Skeletal muscle tissue (tissue), 4 donors: Measurements from ENCODE around the gene PMEPA1. TPM values are rescaled to one million over a fixed set of nuclear protein-coding genes. Genes with fewer than 3 reads are reported as not detected.

ENCODE experiments used
- H3K27ac ChIP-seq: one replicate; pipeline ENCODE4 v1.7.0; 2013; ENCODE audit warnings: mild to moderate bottlenecking, low read depth, low read length, inconsistent platforms
- H3K27me3 ChIP-seq, 3 donors: one replicate each; pipeline ENCODE4 v1.7.0; 2013; ENCODE audit warnings: low read length in 3 of 3; ENCODE audit not compliant: control insufficient read depth in 3 of 3, insufficient read depth in 3 of 3
- H3K36me3 ChIP-seq, 3 donors: one replicate each; pipeline ENCODE4 v1.7.0; 2013; ENCODE audit warnings: low read length in 3 of 3; ENCODE audit not compliant: control insufficient read depth in 3 of 3, insufficient read depth in 3 of 3
- H3K4me1 ChIP-seq, 3 donors: one replicate each; pipeline ENCODE4 v1.7.0; 2013; ENCODE audit warnings: low read length in 3 of 3, mild to moderate bottlenecking in 3 of 3; ENCODE audit not compliant: control insufficient read depth in 3 of 3, insufficient read depth in 3 of 3
- H3K4me3 ChIP-seq, 3 donors: one replicate each; pipeline ENCODE4 v1.7.0; 2013; ENCODE audit warnings: low read length in 3 of 3
- H3K9ac ChIP-seq, 3 donors: one replicate each; pipeline ENCODE4 v1.7.0; 2013; ENCODE audit warnings: low read length in 3 of 3, mild to moderate bottlenecking in 3 of 3, moderate library complexity in 2 of 3, low read depth in 1 of 3
- H3K9me3 ChIP-seq, 3 donors: one replicate each; pipeline ENCODE4 v1.7.0; 2013; ENCODE audit warnings: low read length in 3 of 3; ENCODE audit not compliant: control insufficient read depth in 3 of 3
- total RNA-seq: library from RNA; depleted of rRNA; stranded (reverse); fragments of >200 nt; gene quantifications from one replicate; pipeline ENCODE4 v1.2.3, GENCODE V29; 2014
- donor health status: Osteomylitis.

PMEPA1 gene
- total RNA-seq, 1 donor from 2014 or later: 5.2 TPM

- Histone ChIP-seq H3K27ac (no peak overlapping the region), H3K4me1 (no peaks in the 10 kb centered on the region), H3K36me3 (no peaks in the 10 kb centered on the region), H3K4me3 (no peak overlapping the region), H3K27me3 (peaks cover 0 to 28% (median 23%) of the 10 kb centered on the region in 3 donors), H3K9me3 (no peaks in the 10 kb centered on the region), H3K9ac (no peak overlapping the region)
Measured at GRCh38 chr20:57608516-57608915, 101.3 kb downstream of the PMEPA1 start.

GRCh38 chr20:57605878-57606277 lies 103.9 kb downstream of the PMEPA1 start:
- H3K36me3 ChIP-seq: no peaks in the 10 kb centered on the region
- no peaks in the 10 kb centered on the region for H3K4me1 ChIP-seq
- H3K4me3 ChIP-seq: no peak overlapping the region
- H3K27me3 ChIP-seq: peaks cover 0 to 24% (median 22%) of the 10 kb centered on the region in 3 donors
- H3K27ac ChIP-seq: no peak overlapping the region
- H3K9ac ChIP-seq: no peak overlapping the region
- no peaks in the 10 kb centered on the region for H3K9me3 ChIP-seq

DNA sequence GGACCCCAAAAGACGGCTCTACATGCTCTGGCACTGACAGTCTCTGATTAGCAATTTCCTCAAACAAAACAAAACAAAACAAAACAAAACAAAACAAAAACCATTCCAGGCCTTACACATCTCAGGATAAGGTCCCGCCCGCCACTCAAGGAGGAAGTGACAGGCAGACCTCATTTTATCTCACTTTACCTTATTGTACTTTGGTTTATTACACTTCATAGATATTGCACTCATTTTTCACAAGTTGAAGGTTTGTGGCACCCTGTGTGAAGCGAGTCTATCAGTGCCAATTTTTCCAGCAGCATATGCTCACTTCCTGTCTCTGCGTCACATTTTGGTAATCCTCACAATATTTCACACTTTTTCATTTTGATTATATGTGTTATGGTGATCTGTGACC lies 104.8 kb downstream of the PMEPA1 start:
- Histone ChIP-seq H3K27ac (no peak overlapping the region), H3K9ac (no peak overlapping the region), H3K4me1 (no peaks in the 10 kb centered on the region), H3K4me3 (no peak overlapping the region), H3K27me3 (peaks cover 0 to 21% (median 17%) of the 10 kb centered on the region in 3 donors), H3K9me3 (no peaks in the 10 kb centered on the region), H3K36me3 (no peaks in the 10 kb centered on the region)

- Histone ChIP-seq H3K9me3 (no peaks in the 10 kb centered on the region), H3K4me1 (no peaks in the 10 kb centered on the region), H3K27ac (no peak overlapping the region), H3K36me3 (no peaks in the 10 kb centered on the region), H3K9ac (no peak overlapping the region), H3K4me3 (no peak overlapping the region), H3K27me3 (peaks cover 0 to 3% (median 0%) of the 10 kb centered on the region in 3 donors)
Measured at GRCh38 chr20:57603120-57603519, 106.7 kb downstream of the PMEPA1 start.

DNA sequence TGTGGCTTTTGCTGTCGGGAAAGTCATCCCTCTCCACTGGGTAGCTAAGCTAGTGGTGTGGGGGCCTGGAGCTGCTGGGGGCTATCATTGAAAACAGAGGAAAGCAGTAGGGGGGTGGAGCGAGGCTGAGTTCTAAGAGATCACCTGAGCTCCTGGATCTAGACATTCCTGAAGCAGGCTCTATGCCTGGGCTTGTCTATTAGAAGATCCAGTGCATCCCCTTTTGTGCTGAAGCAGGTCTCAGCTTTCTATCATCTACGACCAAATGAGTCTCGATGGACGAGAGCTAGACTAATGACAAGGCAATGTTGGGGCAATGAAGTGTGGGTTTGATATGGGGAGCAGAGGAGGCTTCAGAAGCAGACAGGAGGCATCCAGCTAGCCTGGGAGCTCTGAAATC lies 108.1 kb downstream of the PMEPA1 start:
- H3K36me3 ChIP-seq: no peaks in the 10 kb centered on the region
- no peaks in the 10 kb centered on the region for H3K9me3 ChIP-seq
- peaks cover 0 to 4% (median 3%) of the 10 kb centered on the region in 3 donors for H3K27me3 ChIP-seq
- no peak overlapping the region for H3K9ac ChIP-seq
- no peak overlapping the region for H3K27ac ChIP-seq
- H3K4me1 ChIP-seq: peaks cover 0 to 3% (median 0%) of the 10 kb centered on the region in 3 donors
- no peak overlapping the region for H3K4me3 ChIP-seq

DNA sequence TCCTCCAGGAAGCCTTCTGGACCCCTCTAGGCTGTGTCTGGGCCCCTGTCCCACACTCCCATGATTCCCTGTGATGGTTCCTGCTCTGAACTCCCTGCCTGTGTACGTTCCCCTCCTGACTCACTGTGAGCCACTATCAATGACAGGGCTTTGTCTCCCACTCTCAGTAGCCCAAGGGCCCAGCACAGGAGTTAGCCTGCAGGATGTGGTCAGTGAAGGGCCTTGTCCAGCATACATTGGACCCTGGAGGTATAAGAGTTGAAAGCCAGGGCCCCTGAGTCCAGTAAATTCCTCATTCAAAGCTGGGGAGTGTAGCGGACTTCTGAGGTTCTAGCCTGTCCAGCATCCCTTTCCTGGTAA lies 108.6 kb downstream of the PMEPA1 start:
- H3K27me3 ChIP-seq: peaks cover 0 to 4% (median 3%) of the 10 kb centered on the region in 3 donors
- H3K36me3 ChIP-seq: no peaks in the 10 kb centered on the region
- no peak overlapping the region for H3K9ac ChIP-seq
- no peak overlapping the region for H3K27ac ChIP-seq
- peaks cover 0 to 3% (median 0%) of the 10 kb centered on the region in 3 donors for H3K4me1 ChIP-seq
- H3K4me3 ChIP-seq: no peak overlapping the region
- H3K9me3 ChIP-seq: no peaks in the 10 kb centered on the region

GRCh38 chr20:57600320-57601210 lies 109.2 kb downstream of the PMEPA1 start:
- Histone ChIP-seq H3K9me3 (no peaks in the 10 kb centered on the region), H3K4me3 (no peak overlapping the region), H3K27ac (no peak overlapping the region), H3K9ac (no peak overlapping the region), H3K36me3 (no peaks in the 10 kb centered on the region), H3K27me3 (peaks cover 0 to 4% (median 3%) of the 10 kb centered on the region in 3 donors), H3K4me1 (peaks cover 0 to 3% (median 0%) of the 10 kb centered on the region in 3 donors)

DNA sequence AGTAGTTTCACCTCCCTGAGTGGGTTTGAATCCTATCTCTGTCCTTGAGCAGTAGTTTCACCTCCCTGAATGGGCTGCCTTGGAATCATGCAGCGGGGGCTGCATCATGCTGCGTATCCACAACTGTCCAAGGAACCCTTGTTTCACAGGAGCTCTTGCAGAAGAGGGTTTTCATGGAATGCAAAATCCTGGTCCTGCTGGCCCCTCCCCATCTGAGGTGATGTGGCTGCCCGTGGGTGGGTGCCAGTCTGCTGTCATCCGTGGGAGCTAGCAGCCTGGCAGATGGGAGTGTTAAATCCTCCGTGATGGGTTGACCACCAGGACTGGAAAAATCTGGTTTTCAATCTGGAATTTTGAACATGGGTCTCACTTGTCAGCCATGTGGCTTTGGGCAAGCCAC lies 111.3 kb downstream of the PMEPA1 start:
- H3K4me1 ChIP-seq: peaks cover 0 to 3% (median 0%) of the 10 kb centered on the region in 3 donors
- H3K36me3 ChIP-seq: no peaks in the 10 kb centered on the region
- H3K9me3 ChIP-seq: no peaks in the 10 kb centered on the region
- H3K27ac ChIP-seq: no peak overlapping the region
- peaks cover 0 to 12% (median 8%) of the 10 kb centered on the region in 3 donors for H3K27me3 ChIP-seq
- no peak overlapping the region for H3K4me3 ChIP-seq
- H3K9ac ChIP-seq: no peak overlapping the region

Other genes with a start within 250 kb of the PMEPA1 start
- gene CTCFL, start 184.9 kb downstream of the PMEPA1 start, total RNA-seq: not detected
- 8.4 TPM for gene PCK1, start 148.9 kb downstream of the PMEPA1 start, total RNA-seq
- under 0.01 TPM for gene ZBP1, start 89.6 kb downstream of the PMEPA1 start, total RNA-seq